GM21390 (cell line): ENCODE measurements around the gene KLHDC10.
"Not testable (repeated sequence)": the region's sequence is repeated elsewhere in the genome, so short reads cannot be mapped to it uniquely, and the experiment has no call there.

Experiments
- ATAC-seq: cut with Tn5 transposase; IDR thresholded peaks from one replicate; pipeline ENCODE4 v1.9.1; 2021; ENCODE audit not compliant: unreplicated experiment

The KLHDC10 gene

GRCh38 chr7:130152493-130153210 lies 82.3 kb downstream of the KLHDC10 start:
- no peak for ATAC-seq

- ATAC-seq = no peak
Observed at GRCh38 chr7:130153211-130153908, 83.0 kb downstream of the KLHDC10 start.

- ATAC-seq = no peak
Observed at GRCh38 chr7:130154131-130154500, 83.8 kb downstream of the KLHDC10 start.

DNA sequence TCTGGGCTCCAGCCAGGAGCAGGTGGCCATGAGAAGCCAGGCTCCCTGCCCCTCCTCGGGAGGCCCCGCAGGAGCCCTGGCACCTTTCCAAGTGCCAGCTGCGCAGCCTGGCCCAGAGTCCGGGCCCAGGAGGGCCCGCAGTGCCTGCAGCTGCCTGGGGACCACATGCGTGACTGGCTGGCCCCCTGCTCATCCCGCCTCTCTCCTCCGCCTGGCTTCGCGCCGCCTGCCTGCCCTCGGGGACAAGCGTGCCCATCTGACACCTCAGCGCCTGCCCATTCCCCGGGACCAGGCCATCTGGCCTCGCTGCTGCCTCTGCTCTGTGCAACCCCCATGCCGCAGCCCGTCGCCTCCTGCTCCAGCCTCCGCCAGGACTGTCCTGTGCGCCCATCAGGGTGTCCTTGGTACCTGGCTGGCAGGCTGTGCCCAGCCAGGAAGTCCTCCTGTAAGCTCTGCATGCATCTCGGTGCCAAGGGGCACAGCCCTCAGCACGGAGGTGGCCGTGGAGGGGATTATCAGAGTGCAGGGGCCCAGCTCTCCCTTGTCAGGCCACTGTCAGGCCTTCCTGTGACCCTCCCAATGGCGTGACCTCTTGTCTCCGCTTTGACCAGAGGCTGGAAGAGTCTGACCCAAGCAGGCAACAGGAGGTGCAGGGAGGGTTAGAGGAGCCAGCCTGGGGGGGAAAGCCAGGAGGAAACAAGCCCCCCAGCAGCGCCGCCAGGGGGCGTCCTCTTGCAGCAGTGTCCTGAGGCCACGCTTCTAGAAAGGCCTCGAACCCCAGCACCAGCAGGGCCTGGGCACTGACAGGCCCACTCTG lies 84.4 kb downstream of the KLHDC10 start:
- no peak for ATAC-seq

- no peak for ATAC-seq
Observed at GRCh38 chr7:130156140-130156539, 85.8 kb downstream of the KLHDC10 start.

DNA sequence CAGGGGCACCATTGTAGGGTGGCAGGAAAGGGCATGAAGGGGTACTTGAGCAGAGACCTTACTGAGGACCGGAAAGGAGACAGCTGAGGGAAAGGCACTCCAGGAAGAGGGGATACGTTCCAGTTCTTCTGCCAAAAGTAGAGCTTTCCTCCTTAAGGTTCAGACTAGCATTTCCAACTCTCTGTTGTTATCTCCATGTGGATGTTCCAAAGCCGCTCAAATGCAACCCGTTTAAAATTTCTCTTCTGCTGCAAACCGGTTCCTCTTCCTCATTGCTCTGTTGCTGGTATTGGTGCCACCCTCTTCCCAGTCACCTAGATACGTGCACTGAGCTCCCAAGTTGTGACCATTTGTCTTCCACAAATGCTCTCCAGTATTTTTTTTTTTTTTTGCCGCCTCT lies 87.4 kb downstream of the KLHDC10 start:
- no peak for ATAC-seq

DNA sequence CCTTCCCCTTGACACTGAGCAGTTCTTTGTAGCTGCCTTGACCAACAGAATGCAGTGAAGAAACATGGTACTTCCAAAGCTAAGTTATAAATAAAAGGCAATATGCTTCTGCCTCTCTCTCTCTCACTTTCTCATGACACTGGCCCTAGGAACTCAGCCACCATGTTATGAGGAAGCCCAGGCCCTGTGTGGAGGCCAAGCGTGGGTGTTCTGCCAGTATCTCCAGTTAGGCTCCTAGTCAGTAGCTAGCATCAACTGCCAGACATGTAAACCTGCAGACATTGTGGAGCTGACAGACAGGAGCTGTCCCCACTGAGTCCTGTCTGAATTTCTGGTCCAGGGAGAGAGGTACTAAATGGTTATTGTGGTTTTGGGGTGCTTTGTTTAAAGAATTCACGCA lies 89.7 kb downstream of the KLHDC10 start:
- no peak for ATAC-seq

- no peak for ATAC-seq
Observed at GRCh38 chr7:130160455-130160854, 90.1 kb downstream of the KLHDC10 start.

GRCh38 chr7:130162196-130162595 lies 91.9 kb downstream of the KLHDC10 start:
- no peak for ATAC-seq

DNA sequence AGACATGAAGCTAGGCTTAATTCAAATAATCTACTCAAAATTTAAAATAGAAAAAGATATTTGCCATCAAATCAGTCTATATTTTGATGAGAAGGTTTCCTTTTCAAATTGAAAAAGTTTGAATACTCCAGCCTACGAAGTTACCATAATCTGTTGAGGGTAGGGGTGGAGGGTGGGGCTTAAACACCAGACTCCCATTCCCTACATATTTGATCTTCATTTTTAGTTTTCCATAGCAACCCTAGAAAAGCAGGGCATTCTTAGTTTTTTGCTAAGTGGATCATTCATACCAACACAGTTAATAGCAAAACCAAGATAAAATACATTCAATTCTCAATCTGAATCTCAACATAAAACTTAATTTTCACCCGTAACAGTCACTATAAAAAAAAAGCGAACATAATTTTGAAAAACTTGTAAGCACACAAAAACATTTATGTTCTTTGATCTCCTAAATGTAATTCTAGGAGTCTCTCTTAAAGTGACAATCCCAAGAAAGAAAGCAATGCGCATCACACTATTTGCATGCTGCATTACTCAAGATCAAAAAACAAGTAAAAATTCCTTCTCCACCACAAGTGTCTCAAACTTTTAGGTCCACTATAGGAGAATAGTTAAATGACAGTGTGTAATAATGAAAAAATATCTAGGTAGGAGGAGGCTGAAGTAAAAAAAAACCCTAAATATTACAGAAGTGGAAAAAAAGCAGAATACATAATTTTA lies 104.1 kb downstream of the KLHDC10 start:
- no peak for ATAC-seq

- ATAC-seq = no peak
Observed at GRCh38 chr7:130178251-130178650, 107.9 kb downstream of the KLHDC10 start.

GRCh38 chr7:130179631-130180030 lies 109.3 kb downstream of the KLHDC10 start:
- ATAC-seq = no peak

DNA sequence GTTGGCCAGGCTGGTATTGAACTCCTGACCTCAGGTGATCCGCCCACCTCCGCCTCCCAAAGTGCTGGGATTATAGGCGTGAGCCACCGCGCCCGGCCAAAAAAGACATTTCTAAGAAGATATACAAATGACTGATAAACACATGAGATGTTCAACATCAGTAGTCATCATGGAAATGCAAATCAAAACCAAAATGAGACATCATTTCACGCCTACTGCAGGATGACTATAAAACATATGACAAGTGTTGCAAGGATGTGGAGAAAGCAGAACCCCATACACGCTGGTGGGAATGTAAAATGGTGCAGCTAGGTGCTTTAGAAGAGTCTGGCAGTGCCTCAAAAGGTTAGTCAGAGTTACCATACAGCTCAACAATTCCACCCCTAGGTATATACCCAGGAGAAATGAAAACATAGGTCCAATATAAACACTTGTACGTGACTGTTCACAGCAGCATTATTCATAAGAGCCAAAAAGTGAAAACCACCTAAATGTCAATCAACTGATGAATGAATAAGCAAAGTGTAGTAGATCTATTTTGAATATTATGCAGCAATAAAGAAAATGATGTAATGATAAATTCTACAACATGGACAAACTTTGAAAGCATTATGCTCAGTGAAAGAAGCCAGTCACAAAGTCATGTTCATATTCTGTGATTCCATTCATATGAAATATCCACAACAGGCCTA lies 110.4 kb downstream of the KLHDC10 start:
- no peak for ATAC-seq

GRCh38 chr7:130181263-130181605 lies 110.9 kb downstream of the KLHDC10 start:
- ATAC-seq = no peak

DNA sequence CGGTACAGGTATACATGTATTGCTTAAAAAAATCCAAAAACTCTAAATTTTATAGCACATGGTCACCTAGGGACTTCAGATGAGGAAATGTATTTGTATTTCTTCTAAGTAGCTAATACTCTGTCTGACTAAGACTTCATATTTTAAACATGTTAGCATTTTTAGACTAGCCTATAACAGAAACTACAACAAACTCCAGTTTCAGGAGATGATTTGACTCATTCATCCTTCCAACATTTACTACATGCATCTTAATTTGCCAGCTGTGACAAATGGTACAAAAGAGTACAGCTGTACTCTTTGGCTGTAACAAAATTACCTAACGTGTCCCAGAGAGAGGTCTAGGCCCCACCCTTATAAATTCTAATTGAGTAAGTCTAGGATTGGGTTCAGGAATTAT lies 112.7 kb downstream of the KLHDC10 start:
- ATAC-seq = peak; percentile 91

- ATAC-seq = not testable (repeated sequence)
Observed at GRCh38 chr7:130184349-130184748, 114.0 kb downstream of the KLHDC10 start.
